Rectal smooth muscle tissue (tissue), 1 donor: ENCODE data around the gene TSC22D2.

ENCODE experiments used
- H3K27ac ChIP-seq: one replicate; pipeline ENCODE4 v1.7.0; 2013; ENCODE audit warnings: low read depth, low read length, inconsistent platforms
- H3K27me3 ChIP-seq: one replicate; pipeline ENCODE4 v1.7.0; 2013; ENCODE audit warnings: low read length; ENCODE audit not compliant: control insufficient read depth, insufficient read depth
- H3K36me3 ChIP-seq: one replicate; pipeline ENCODE4 v1.7.0; 2013; ENCODE audit warnings: low read length; ENCODE audit not compliant: control insufficient read depth, insufficient read depth
- H3K4me1 ChIP-seq: one replicate; pipeline ENCODE4 v1.7.0; 2013; ENCODE audit warnings: low read length; ENCODE audit not compliant: control insufficient read depth, insufficient read depth
- H3K4me3 ChIP-seq: one replicate; pipeline ENCODE4 v1.7.0; 2013; ENCODE audit warnings: low read length
- H3K9ac ChIP-seq: one replicate; pipeline ENCODE4 v1.7.0; 2013; ENCODE audit warnings: low read length

Gene TSC22D2

DNA sequence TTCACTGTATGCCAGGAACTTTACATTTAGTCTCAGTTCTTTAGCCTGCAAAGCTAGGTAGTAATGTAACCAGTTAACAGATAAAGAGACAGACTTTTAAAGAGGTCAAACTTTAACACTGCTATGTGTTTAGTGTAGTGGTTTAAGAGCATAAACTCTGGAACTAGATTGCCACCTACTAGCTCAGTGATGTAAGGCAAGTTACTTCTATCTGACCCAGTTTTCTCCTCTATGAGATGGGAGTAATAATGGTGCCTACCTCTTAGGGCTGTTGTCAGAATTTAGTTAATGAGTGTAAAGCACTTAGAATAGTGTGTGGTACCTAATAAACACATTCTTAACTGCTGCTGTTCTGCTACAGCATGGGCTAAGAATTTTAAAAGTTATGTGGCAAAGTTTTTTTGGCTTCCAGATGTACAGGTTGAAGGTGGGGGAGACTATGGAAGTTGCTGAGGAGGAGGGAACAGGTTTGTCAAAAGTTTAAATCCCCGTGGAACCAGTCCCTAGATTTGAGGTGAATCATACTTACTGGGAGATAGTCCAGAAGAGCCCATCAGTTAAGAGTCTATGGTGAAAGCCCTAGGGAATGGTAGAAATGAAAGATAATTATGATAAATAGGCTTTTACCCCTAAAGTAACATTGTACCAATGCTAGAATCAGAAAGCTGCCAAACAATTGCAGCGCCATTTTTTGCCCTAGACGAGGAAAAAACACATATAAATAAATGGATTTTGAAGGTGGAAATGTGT lies 13.9 kb downstream of the TSC22D2 start:
- H3K4me3 ChIP-seq: no peak overlapping the region

DNA sequence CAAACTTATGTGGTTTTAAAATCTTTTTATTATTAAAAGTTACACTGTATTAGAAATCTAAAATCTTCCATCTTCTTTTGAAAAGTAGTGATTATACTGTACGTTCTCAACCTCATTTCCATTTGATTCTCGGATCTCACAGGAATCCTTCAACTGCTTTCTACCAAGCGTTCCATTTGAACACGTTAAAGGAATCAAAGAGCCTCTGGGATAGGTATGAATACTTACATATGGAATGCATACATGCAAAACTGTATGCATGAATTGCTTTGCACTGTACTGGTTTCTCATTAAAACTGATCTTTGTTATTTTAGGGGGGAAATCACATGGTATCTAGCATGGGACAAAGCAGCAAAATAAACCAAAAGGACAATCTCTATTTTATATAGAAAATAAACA lies 14.8 kb downstream of the TSC22D2 start:
- no peaks in the 10 kb centered on the region for H3K36me3 ChIP-seq
- H3K9ac ChIP-seq: no peak overlapping the region
- peaks cover 25% of the 10 kb centered on the region for H3K4me1 ChIP-seq

More for the DNA sequence above, 13.9 kb downstream of the TSC22D2 start:
- H3K4me1 ChIP-seq: peaks cover 29% of the 10 kb centered on the region
- no peaks in the 10 kb centered on the region for H3K36me3 ChIP-seq
- no peak overlapping the region for H3K27ac ChIP-seq
- no peaks in the 10 kb centered on the region for H3K27me3 ChIP-seq
- H3K9ac ChIP-seq: no peak overlapping the region

DNA sequence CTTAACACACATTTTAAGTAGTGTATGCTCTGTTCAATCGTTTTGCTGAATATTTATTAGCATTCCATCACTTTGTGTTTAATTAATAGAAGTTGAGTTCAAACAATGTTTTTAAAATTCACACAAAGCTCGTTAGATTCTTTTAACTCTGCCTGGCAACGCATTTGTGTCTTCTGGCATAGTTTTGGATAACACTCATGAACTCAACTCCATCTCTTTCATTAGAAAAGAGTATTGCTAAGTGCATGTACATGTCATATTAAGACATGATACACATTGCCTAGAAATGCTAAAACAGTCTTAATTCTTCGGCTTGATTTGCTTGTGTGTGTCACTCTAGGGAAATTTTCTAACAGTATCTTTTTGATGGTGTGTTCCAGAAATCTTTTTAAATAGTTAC lies 15.7 kb downstream of the TSC22D2 start:
- H3K36me3 ChIP-seq: no peaks in the 10 kb centered on the region
- no peak overlapping the region for H3K27ac ChIP-seq
- no peaks in the 10 kb centered on the region for H3K27me3 ChIP-seq
- peaks cover 22% of the 10 kb centered on the region for H3K4me1 ChIP-seq
- H3K4me3 ChIP-seq: no peak overlapping the region
- H3K9ac ChIP-seq: no peak overlapping the region

More for the DNA sequence above, 14.8 kb downstream of the TSC22D2 start:
- H3K4me3 ChIP-seq: no peak overlapping the region
- no peaks in the 10 kb centered on the region for H3K27me3 ChIP-seq
- H3K27ac ChIP-seq: no peak overlapping the region

GRCh38 chr3:150426292-150426691 lies 18.2 kb downstream of the TSC22D2 start:
- Histone ChIP-seq H3K4me3 (no peak overlapping the region), H3K4me1 (peaks cover 16% of the 10 kb centered on the region), H3K27me3 (no peaks in the 10 kb centered on the region), H3K27ac (no peak overlapping the region), H3K9ac (no peak overlapping the region), H3K36me3 (no peaks in the 10 kb centered on the region)

DNA sequence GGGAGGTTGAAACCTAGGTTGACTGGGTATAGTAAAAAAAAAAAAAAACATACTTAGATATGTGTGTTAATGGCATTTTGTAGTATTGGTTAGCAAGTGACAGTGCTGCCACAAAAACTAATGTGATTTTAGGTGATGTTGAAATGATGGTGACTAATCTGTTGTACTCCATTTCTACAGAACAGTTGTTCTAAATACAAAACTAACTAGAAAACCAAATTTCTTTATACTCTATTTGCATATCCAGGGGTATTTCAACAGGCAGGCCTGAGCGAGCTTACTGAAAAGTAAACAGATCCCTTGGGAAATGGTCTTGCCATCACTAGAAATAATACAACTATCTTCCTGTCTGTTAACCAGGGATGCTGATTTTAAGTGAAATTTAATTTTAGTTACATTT lies 20.5 kb downstream of the TSC22D2 start:
- no peak overlapping the region for H3K4me3 ChIP-seq
- no peak overlapping the region for H3K9ac ChIP-seq
- H3K27me3 ChIP-seq: no peaks in the 10 kb centered on the region
- no peak overlapping the region for H3K27ac ChIP-seq
- H3K4me1 ChIP-seq: peaks cover 4% of the 10 kb centered on the region
- H3K36me3 ChIP-seq: no peaks in the 10 kb centered on the region

GRCh38 chr3:150429767-150430671 lies 21.9 kb downstream of the TSC22D2 start:
- Histone ChIP-seq H3K4me1 (peaks cover 2% of the 10 kb centered on the region), H3K4me3 (no peak overlapping the region), H3K27me3 (no peaks in the 10 kb centered on the region), H3K27ac (no peak overlapping the region), H3K9ac (no peak overlapping the region), H3K36me3 (no peaks in the 10 kb centered on the region)

GRCh38 chr3:150433347-150433746 lies 25.2 kb downstream of the TSC22D2 start:
- Histone ChIP-seq H3K4me1 (no peaks in the 10 kb centered on the region), H3K27ac (no peak overlapping the region), H3K4me3 (no peak overlapping the region), H3K36me3 (no peaks in the 10 kb centered on the region), H3K9ac (no peak overlapping the region), H3K27me3 (no peaks in the 10 kb centered on the region)

DNA sequence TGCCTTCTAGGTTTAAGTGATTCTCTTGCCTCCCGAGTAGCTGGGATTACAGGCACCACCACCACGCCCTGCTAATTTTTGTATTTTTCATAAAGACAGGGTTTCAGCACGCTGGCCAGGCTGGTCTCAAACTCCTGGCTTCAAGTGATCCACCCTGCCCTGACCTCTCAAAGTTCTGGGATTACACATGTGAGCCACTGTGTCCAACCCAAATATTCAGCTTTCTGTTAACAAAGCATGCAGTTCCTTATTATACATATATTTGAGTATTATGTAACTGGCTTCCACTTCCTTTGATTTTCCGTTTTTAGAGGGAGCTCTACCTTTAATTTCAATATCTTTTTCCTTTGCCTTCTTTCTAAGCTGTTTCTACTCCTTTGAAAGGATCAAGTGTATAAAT lies 26.1 kb downstream of the TSC22D2 start:
- no peaks in the 10 kb centered on the region for H3K36me3 ChIP-seq
- H3K27me3 ChIP-seq: no peaks in the 10 kb centered on the region
- no peak overlapping the region for H3K4me3 ChIP-seq
- no peak overlapping the region for H3K9ac ChIP-seq
- H3K27ac ChIP-seq: no peak overlapping the region
- H3K4me1 ChIP-seq: no peaks in the 10 kb centered on the region

- H3K27ac ChIP-seq: no peak overlapping the region
- no peak overlapping the region for H3K9ac ChIP-seq
- H3K36me3 ChIP-seq: no peaks in the 10 kb centered on the region
- H3K4me1 ChIP-seq: no peaks in the 10 kb centered on the region
- no peaks in the 10 kb centered on the region for H3K27me3 ChIP-seq
- no peak overlapping the region for H3K4me3 ChIP-seq
Observed at GRCh38 chr3:150436161-150436560, 28.1 kb downstream of the TSC22D2 start.

DNA sequence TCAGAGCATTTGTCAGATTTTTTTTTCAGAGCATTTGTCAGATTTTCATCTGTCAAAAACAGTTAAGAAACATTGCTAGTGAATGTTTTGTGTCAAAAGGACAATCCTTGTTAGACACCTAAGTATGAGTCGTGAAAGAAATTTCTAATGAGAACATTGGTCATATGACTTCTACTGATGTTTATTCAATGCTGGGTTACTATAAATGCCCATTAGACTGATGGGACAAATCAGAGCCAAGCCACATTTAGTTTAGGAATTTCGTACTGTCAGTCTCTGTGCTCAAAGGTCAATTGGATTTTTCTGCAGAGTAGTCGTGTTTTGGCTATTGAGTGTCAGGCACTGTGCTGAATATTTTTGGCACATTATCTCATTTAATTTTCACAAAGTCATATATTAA lies 31.6 kb downstream of the TSC22D2 start:
- Histone ChIP-seq H3K9ac (no peak overlapping the region), H3K4me1 (no peaks in the 10 kb centered on the region), H3K4me3 (no peak overlapping the region), H3K36me3 (no peaks in the 10 kb centered on the region), H3K27me3 (no peaks in the 10 kb centered on the region), H3K27ac (no peak overlapping the region)

GRCh38 chr3:150443331-150443741 lies 35.2 kb downstream of the TSC22D2 start:
- Histone ChIP-seq H3K4me3 (no peak overlapping the region), H3K27me3 (no peaks in the 10 kb centered on the region), H3K27ac (no peak overlapping the region), H3K9ac (no peak overlapping the region), H3K4me1 (peaks cover 2% of the 10 kb centered on the region), H3K36me3 (no peaks in the 10 kb centered on the region)

GRCh38 chr3:150444371-150444770 lies 36.3 kb downstream of the TSC22D2 start:
- no peaks in the 10 kb centered on the region for H3K27me3 ChIP-seq
- no peak overlapping the region for H3K27ac ChIP-seq
- H3K4me3 ChIP-seq: no peak overlapping the region
- no peaks in the 10 kb centered on the region for H3K36me3 ChIP-seq
- peaks cover 6% of the 10 kb centered on the region for H3K4me1 ChIP-seq
- no peak overlapping the region for H3K9ac ChIP-seq
